ENCODE data around the gene SEC14L6. TPM values are rescaled to one million over a fixed set of nuclear protein-coding genes. Genes with fewer than 3 reads are reported as not detected.
"Not testable (repeated sequence)": the region's sequence is repeated elsewhere in the genome, so short reads cannot be mapped to it uniquely, and the experiment has no call there.

The SEC14L6 gene
- total RNA-seq, 1 donor from 2014 or later: 0.54 TPM

- Mint-ChIP-seq H3K4me3 (ENCODE audit: unreplicated experiment) (no peak overlapping the region), H3K27ac (ENCODE audit: unreplicated experiment) (no peak overlapping the region)
- DNase-seq (ENCODE audit: extremely low spot score, unreplicated experiment): no peak
Observed at GRCh38 chr22:30572840-30573593, 26.5 kb upstream of the SEC14L6 start.

GRCh38 chr22:30572210-30572609, 25.7 kb upstream of the SEC14L6 start:
- peaks cover 10% of the 10 kb centered on the region for H3K4me1 Mint-ChIP-seq (ENCODE audit: unreplicated experiment)

More at GRCh38 chr22:30572840-30573593, 26.5 kb upstream of the SEC14L6 start:
- TF ChIP-seq, protein P1, sequence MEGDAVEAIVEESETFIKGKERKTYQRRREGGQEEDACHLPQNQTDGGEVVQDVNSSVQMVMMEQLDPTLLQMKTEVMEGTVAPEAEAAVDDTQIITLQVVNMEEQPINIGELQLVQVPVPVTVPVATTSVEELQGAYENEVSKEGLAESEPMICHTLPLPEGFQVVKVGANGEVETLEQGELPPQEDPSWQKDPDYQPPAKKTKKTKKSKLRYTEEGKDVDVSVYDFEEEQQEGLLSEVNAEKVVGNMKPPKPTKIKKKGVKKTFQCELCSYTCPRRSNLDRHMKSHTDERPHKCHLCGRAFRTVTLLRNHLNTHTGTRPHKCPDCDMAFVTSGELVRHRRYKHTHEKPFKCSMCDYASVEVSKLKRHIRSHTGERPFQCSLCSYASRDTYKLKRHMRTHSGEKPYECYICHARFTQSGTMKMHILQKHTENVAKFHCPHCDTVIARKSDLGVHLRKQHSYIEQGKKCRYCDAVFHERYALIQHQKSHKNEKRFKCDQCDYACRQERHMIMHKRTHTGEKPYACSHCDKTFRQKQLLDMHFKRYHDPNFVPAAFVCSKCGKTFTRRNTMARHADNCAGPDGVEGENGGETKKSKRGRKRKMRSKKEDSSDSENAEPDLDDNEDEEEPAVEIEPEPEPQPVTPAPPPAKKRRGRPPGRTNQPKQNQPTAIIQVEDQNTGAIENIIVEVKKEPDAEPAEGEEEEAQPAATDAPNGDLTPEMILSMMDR (IDR thresholded peaks at IDR 0.05): no peak
- no peaks in the 10 kb centered on the region for H3K9me3 Mint-ChIP-seq (ENCODE audit: unreplicated experiment)
- H3K4me1 Mint-ChIP-seq (ENCODE audit: unreplicated experiment): peaks cover 10% of the 10 kb centered on the region
- H3K27me3 Mint-ChIP-seq (ENCODE audit: unreplicated experiment): peaks cover 26% of the 10 kb centered on the region
- peaks cover 17% of the 10 kb centered on the region for H3K36me3 Mint-ChIP-seq (ENCODE audit: unreplicated experiment)

DNA sequence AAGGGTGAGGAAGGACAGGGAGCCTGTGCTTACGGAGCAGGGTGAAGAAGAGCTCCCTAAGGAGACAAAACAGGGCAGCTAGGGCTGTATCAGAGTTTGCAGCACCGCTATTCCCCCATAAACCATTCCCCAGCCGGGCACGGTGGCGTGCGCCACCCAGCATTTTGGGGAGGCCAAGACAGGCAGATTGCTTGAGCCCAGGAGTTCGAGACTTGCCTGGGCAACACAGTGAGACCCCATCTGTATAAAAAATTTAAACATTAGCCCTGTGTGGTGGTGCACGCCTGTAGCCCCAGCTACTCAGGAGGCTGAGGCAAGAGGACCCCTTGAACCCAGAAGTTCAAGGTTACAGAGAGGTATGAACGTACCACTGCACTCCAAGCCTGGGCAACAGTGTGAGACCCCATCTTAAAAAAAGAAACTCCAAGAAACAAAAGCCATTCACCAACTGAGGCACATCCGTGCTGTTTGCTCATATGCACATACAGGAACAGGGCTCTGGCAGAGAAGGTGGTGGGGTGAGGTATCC, 23.2 kb upstream of the SEC14L6 start:
- Mint-ChIP-seq H3K36me3 (ENCODE audit: unreplicated experiment) (no peaks in the 10 kb centered on the region), H3K4me3 (ENCODE audit: unreplicated experiment) (no peak overlapping the region), H3K27me3 (ENCODE audit: unreplicated experiment) (peaks cover 37% of the 10 kb centered on the region), H3K4me1 (ENCODE audit: unreplicated experiment) (peaks cover 5% of the 10 kb centered on the region), H3K27ac (ENCODE audit: unreplicated experiment) (no peak overlapping the region), H3K9me3 (ENCODE audit: unreplicated experiment) (no peaks in the 10 kb centered on the region)
- TF ChIP-seq, protein P1 (IDR thresholded peaks at IDR 0.05): no peak
- no peak for DNase-seq (ENCODE audit: extremely low spot score, unreplicated experiment)

More at GRCh38 chr22:30572210-30572609, 25.7 kb upstream of the SEC14L6 start:
- H3K27ac Mint-ChIP-seq (ENCODE audit: unreplicated experiment): no peak overlapping the region
- TF ChIP-seq, protein P1 (IDR thresholded peaks at IDR 0.05): no peak
- no peak for DNase-seq (ENCODE audit: extremely low spot score, unreplicated experiment)
- peaks cover 30% of the 10 kb centered on the region for H3K27me3 Mint-ChIP-seq (ENCODE audit: unreplicated experiment)
- H3K4me3 Mint-ChIP-seq (ENCODE audit: unreplicated experiment): no peak overlapping the region
- peaks cover 11% of the 10 kb centered on the region for H3K36me3 Mint-ChIP-seq (ENCODE audit: unreplicated experiment)
- H3K9me3 Mint-ChIP-seq (ENCODE audit: unreplicated experiment): no peaks in the 10 kb centered on the region

GRCh38 chr22:30568137-30568805, 21.7 kb upstream of the SEC14L6 start:
- Mint-ChIP-seq H3K27ac (ENCODE audit: unreplicated experiment) (no peak overlapping the region), H3K9me3 (ENCODE audit: unreplicated experiment) (no peaks in the 10 kb centered on the region), H3K36me3 (ENCODE audit: unreplicated experiment) (no peaks in the 10 kb centered on the region), H3K4me1 (ENCODE audit: unreplicated experiment) (peaks cover 2% of the 10 kb centered on the region), H3K27me3 (ENCODE audit: unreplicated experiment) (peaks cover 33% of the 10 kb centered on the region), H3K4me3 (ENCODE audit: unreplicated experiment) (no peak overlapping the region)
- no peak for DNase-seq (ENCODE audit: extremely low spot score, unreplicated experiment)
- TF ChIP-seq, protein P1 (IDR thresholded peaks at IDR 0.05): no peak

DNA sequence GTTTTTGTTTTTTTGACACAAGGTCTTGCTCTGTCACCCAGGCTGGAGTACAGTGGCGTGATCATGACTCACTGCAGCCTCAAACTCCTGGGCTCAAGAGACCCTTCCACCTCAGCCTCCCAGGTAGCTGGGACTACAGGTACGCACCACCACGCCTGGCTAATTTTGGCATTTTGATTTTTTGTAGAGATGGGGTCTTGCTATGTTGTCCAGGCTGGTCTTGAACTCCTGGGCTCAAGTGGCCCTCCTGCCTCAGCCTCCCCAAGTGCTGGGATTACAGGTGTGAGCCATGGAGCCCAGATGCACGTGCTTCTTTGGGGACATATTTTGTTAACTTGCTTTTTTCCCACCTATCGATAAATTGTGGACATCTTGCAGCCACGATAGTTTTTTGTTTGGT, 20.7 kb upstream of the SEC14L6 start:
- H3K27ac Mint-ChIP-seq (ENCODE audit: unreplicated experiment); DNase-seq (ENCODE audit: extremely low spot score, unreplicated experiment); H3K4me1 Mint-ChIP-seq (ENCODE audit: unreplicated experiment); H3K4me3 Mint-ChIP-seq (ENCODE audit: unreplicated experiment); H3K36me3 Mint-ChIP-seq (ENCODE audit: unreplicated experiment); H3K9me3 Mint-ChIP-seq (ENCODE audit: unreplicated experiment): not testable (repeated sequence)
- H3K27me3 Mint-ChIP-seq (ENCODE audit: unreplicated experiment): peaks cover 32% of the 10 kb centered on the region
